NCI-H446 (cell line): ENCODE results near the gene SBK1.

ENCODE experiments used
- DNase-seq, 2 experiments: peaks; one replicate each; lab custom pipeline; 2025; lab: John Stamatoyannopoulos, UW

The SBK1 gene

GRCh38 chr16:28282045-28282444, 10.3 kb upstream of the SBK1 start:
- DNase-seq, result no peak

- no peak for DNase-seq
Observed at GRCh38 chr16:28283173-28283572, 9.2 kb upstream of the SBK1 start.

GRCh38 chr16:28283798-28284577, 8.3 kb upstream of the SBK1 start:
- no peak for DNase-seq

- peak; percentile 8 to 63 for DNase-seq
Observed at GRCh38 chr16:28285649-28286048, 6.7 kb upstream of the SBK1 start.

- DNase-seq, result no peak
Observed at GRCh38 chr16:28288114-28288513, 4.2 kb upstream of the SBK1 start.

- no peak for DNase-seq
Observed at GRCh38 chr16:28289048-28289447, 3.3 kb upstream of the SBK1 start.

GRCh38 chr16:28289939-28290858, 2.1 kb upstream of the SBK1 start:
- no peak for DNase-seq

GRCh38 chr16:28290859-28291254, 1.5 kb upstream of the SBK1 start:
- no peak for DNase-seq

- DNase-seq, result peak in 1 of 2 experiments; percentile 24
Observed at GRCh38 chr16:28292731-28293600, 641 bp downstream of the SBK1 start.

GRCh38 chr16:28293601-28293960, 1.3 kb downstream of the SBK1 start:
- DNase-seq, result no peak

GRCh38 chr16:28294201-28294600, 1.9 kb downstream of the SBK1 start:
- no peak for DNase-seq

GRCh38 chr16:28295276-28295675, 3.0 kb downstream of the SBK1 start:
- DNase-seq, result no peak

GRCh38 chr16:28297308-28297707, 5.0 kb downstream of the SBK1 start:
- DNase-seq, result no peak

GRCh38 chr16:28297784-28298510, 5.6 kb downstream of the SBK1 start:
- DNase-seq, result no peak

GRCh38 chr16:28298511-28298878, 6.2 kb downstream of the SBK1 start:
- DNase-seq, result no peak

GRCh38 chr16:28300327-28300726, 8.0 kb downstream of the SBK1 start:
- DNase-seq, result no peak

- no peak for DNase-seq
Observed at GRCh38 chr16:28301154-28301553, 8.8 kb downstream of the SBK1 start.

- DNase-seq, result no peak
Observed at GRCh38 chr16:28301620-28302019, 9.3 kb downstream of the SBK1 start.

GRCh38 chr16:28303132-28303531, 10.8 kb downstream of the SBK1 start:
- DNase-seq, result no peak

- DNase-seq, result no peak
Observed at GRCh38 chr16:28304214-28304613, 11.9 kb downstream of the SBK1 start.

GRCh38 chr16:28307936-28308335, 15.6 kb downstream of the SBK1 start:
- no peak for DNase-seq
